HCT116 (cell line): ENCODE results near the gene TRPC5OS. TPM values are rescaled to one million over a fixed set of nuclear protein-coding genes. Genes with fewer than 3 reads are reported as not detected.

Source experiments
- ATAC-seq: fragments of 200-7000 bp; cut with Tn5 transposase; 2 replicates; pipeline ENCODE4 v1.9.1; 2020; ENCODE audit warnings: mild to moderate bottlenecking, moderate library complexity
- BruUV-seq: library from RNA; stranded (reverse); fragments of 400-500 nt; replicated peaks from 2 replicates; lab custom pipeline; 2021; lab: Mats Ljungman, UMichigan
- CTCF ChIA-PET: fragments of 300-600 bp; sonication (Branson Sonifier 250); formaldehyde crosslinking; loops from one replicate; lab custom pipeline; 2021; ENCODE audit warnings: antibody characterized with exemption; lab: Charles Lee
- POLR2A ChIA-PET: fragments of 300-600, 350-600 bp; sonication (Branson Sonifier 250); formaldehyde crosslinking; loops from one replicate; lab custom pipeline; 2021; ENCODE audit warnings: antibody characterized with exemption; lab: Charles Lee
- RAD21 ChIA-PET, 2 experiments: fragments of 300-600 bp; sonication (Branson Sonifier 250); formaldehyde crosslinking; loops; one replicate each; lab custom pipeline; 2023; ENCODE audit warnings: low total read pairs in 2 of 2; ENCODE audit not compliant: uncharacterized antibody in 2 of 2, unreplicated experiment in 2 of 2, low non-redundant PET in 1 of 2; lab: Charles Lee
- DNase-seq: peaks from one replicate; pipeline ENCODE4 v3.0.0-alpha.2; 2010; ENCODE audit warnings: low read depth, low spot score
- H2AFZ ChIP-seq: fragments of 200-600 bp; shearing (Covaris generic), sonication (generic); 2 replicates; pipeline ENCODE4 v1.6.1; 2017; ENCODE audit warnings: low read depth, mixed run types, mixed read lengths, antibody characterized with exemption, low read length; ENCODE audit not compliant: poor library complexity, severe bottlenecking
- H3K27ac ChIP-seq: 2 replicates; pipeline ENCODE4 v1.5.1; 2012; ENCODE audit warnings: low read depth, low read length
- H3K27me3 ChIP-seq: fragments of 200-600 bp; sonication (generic); 2 replicates; pipeline ENCODE4 v1.6.1; 2016; ENCODE audit warnings: mixed run types, low read length, mixed read lengths; ENCODE audit not compliant: insufficient read depth
- H3K36me3 ChIP-seq, 2 experiments: fragments of 200-500 bp in 1 of 2; fragments of 200-600 bp in 1 of 2; sonication (Bioruptor generic) in 1 of 2; sonication (generic) in 1 of 2; 2 replicates each; pipeline versions ENCODE4 v1.5.1 to v1.6.1; 2014 to 2016; ENCODE audit warnings: low read length in 2 of 2, inconsistent platforms in 1 of 2, mixed read lengths in 1 of 2, mixed run types in 1 of 2; ENCODE audit not compliant: insufficient read depth in 2 of 2, control insufficient read depth in 1 of 2
- H3K4me1 ChIP-seq, 2 experiments: fragments of 200-600 bp in 1 of 2; sonication (generic) in 1 of 2; 2 replicates each; pipeline versions ENCODE4 v1.5.1 to v1.6.1; 2012 to 2017; ENCODE audit warnings: low read length in 2 of 2, inconsistent platforms in 1 of 2, mild to moderate bottlenecking in 1 of 2, mixed read lengths in 1 of 2, mixed run types in 1 of 2, moderate library complexity in 1 of 2; ENCODE audit not compliant: insufficient read depth in 2 of 2, control insufficient read depth in 1 of 2
- H3K4me2 ChIP-seq: fragments of 200-600 bp; sonication (generic); 2 replicates; pipeline ENCODE4 v1.6.1; 2017; ENCODE audit warnings: mixed run types, low read length, mixed read lengths
- H3K4me3 ChIP-seq, 2 experiments: fragments of 200-600 bp in 1 of 2; sonication (generic) in 1 of 2; replicated peaks in 1 of 2; 2 replicates each; pipeline ENCODE4 v1.5.1; 2011 to 2016; ENCODE audit warnings: low read length in 2 of 2, control low read depth in 1 of 2, low read depth in 1 of 2, mild to moderate bottlenecking in 1 of 2, mixed read lengths in 1 of 2, mixed run types in 1 of 2
- H3K79me2 ChIP-seq: fragments of 200-600 bp; sonication (generic); 2 replicates; pipeline ENCODE4 v1.6.1; 2017; ENCODE audit warnings: mild to moderate bottlenecking, mixed run types, low read length, moderate library complexity, mixed read lengths; ENCODE audit not compliant: insufficient read depth
- H3K9ac ChIP-seq: fragments of 200-600 bp; sonication (generic); 2 replicates; pipeline ENCODE4 v1.6.1; 2016; ENCODE audit warnings: low read length, mixed read lengths
- H3K9me2 ChIP-seq: fragments of 200-600 bp; sonication (generic), shearing (Covaris generic); 2 replicates; pipeline ENCODE4 v1.6.1; 2017; ENCODE audit warnings: mixed run types, mild to moderate bottlenecking, moderate library complexity; ENCODE audit not compliant: insufficient read depth
- H3K9me3 ChIP-seq, 2 experiments: fragments of 200-500 bp in 1 of 2; fragments of 200-600 bp in 1 of 2; sonication (Bioruptor generic) in 1 of 2; sonication (generic) in 1 of 2; 2 replicates each; pipeline ENCODE4 v1.6.1; 2014 to 2017; ENCODE audit warnings: low read length in 2 of 2, mixed read lengths in 2 of 2, inconsistent platforms in 1 of 2, low read depth in 1 of 2, mild to moderate bottlenecking in 1 of 2, mixed run types in 1 of 2, moderate library complexity in 1 of 2; ENCODE audit not compliant: control insufficient read depth in 1 of 2, insufficient read depth in 1 of 2
- H4K20me1 ChIP-seq: fragments of 200-600 bp; sonication (generic), shearing (Covaris generic); 2 replicates; pipeline ENCODE4 v1.6.1; 2017; ENCODE audit warnings: mixed run types, mild to moderate bottlenecking, moderate library complexity; ENCODE audit not compliant: insufficient read depth
- ATF3 ChIP-seq: IDR thresholded peaks from 2 replicates; pipeline ENCODE4 v1.6.1; 2012
- CBX3 ChIP-seq: IDR thresholded peaks from 2 replicates; pipeline ENCODE4 v1.6.1; 2012; ENCODE audit warnings: low read depth
- EZH2 ChIP-seq: fragments of 200-600 bp; sonication (generic); IDR thresholded peaks from 2 replicates; pipeline ENCODE4 v1.6.1; 2017; ENCODE audit warnings: antibody characterized with exemption, mixed run types
- JUND ChIP-seq: IDR thresholded peaks from 2 replicates; pipeline ENCODE4 v1.6.1; 2012
- MAX ChIP-seq: IDR thresholded peaks from 2 replicates; pipeline ENCODE4 v1.6.1; 2012
- POLR2A ChIP-seq: IDR thresholded peaks from 2 replicates; pipeline ENCODE4 v1.7.0; 2011; ENCODE audit warnings: borderline replicate concordance; ENCODE audit not compliant: insufficient read depth, insufficient read length; ENCODE audit errors: extremely low read depth
- POLR2AphosphoS5 ChIP-seq: IDR thresholded peaks from 2 replicates; pipeline ENCODE4 v1.6.1; 2011; ENCODE audit warnings: mild to moderate bottlenecking, low read depth, low read length, moderate library complexity
- SRF ChIP-seq: IDR thresholded peaks from 2 replicates; pipeline ENCODE4 v1.6.1; 2012; ENCODE audit warnings: low read depth
- TCF7L2 ChIP-seq: IDR thresholded peaks from 2 replicates; pipeline ENCODE4 v1.7.0; 2011; ENCODE audit warnings: borderline replicate concordance, inconsistent platforms; ENCODE audit not compliant: insufficient read depth, insufficient read length; ENCODE audit errors: extremely low read depth
- YY1 ChIP-seq: IDR thresholded peaks from 2 replicates; pipeline ENCODE4 v1.6.1; 2011; ENCODE audit warnings: low read length, low read depth, moderate library complexity, mild to moderate bottlenecking; ENCODE audit not compliant: insufficient replicate concordance; ENCODE audit errors: extremely low read depth
- ZNF274 ChIP-seq: fragments of 200-500 bp; sonication (Bioruptor generic); IDR thresholded peaks from 2 replicates; pipeline ENCODE4 v1.6.1; 2014; ENCODE audit warnings: mild to moderate bottlenecking, low read depth, low read length, inconsistent platforms
- intact Hi-C: fragments of 100-400 bp; cut with micrococcal nuclease; formaldehyde crosslinking; loops from 2 replicates; pipeline ENCODE4 v1.10.0; 2022
- total RNA-seq: library from RNA; stranded (reverse); gene quantifications from one replicate; pipeline ENCODE4 v1.2.1, GENCODE V29; 2021; ENCODE audit not compliant: unreplicated experiment

The TRPC5OS gene
- total RNA-seq, 1 experiment from 2014 or later: 0.07 TPM

- Histone ChIP-seq H3K36me3 (no peaks in the 10 kb centered on the region), H3K9me3 (no peaks in the 10 kb centered on the region), H3K9me2 (no peaks in the 10 kb centered on the region), H2AFZ (no peak overlapping the region), H3K4me3 (no peak overlapping the region), H4K20me1 (no peaks in the 10 kb centered on the region), H3K27ac (no peak overlapping the region), H3K27me3 (no peaks in the 10 kb centered on the region), H3K4me1 (no peaks in the 10 kb centered on the region), H3K9ac (no peak overlapping the region), H3K79me2 (no peaks in the 10 kb centered on the region), H3K4me2 (no peak overlapping the region)
- TF ChIP-seq POLR2AphosphoS5 (no peak), YY1 (no peak), ZNF274 (no peak), JUND (no peak), EZH2 (no peak), MAX (no peak), POLR2A (no peak), CBX3 (no peak), ATF3 (no peak), TCF7L2 (no peak), SRF (no peak)
- ATAC-seq: no peak
- BruUV-seq: no TSS peak
- intact Hi-C loops: no loop called here
- POLR2A ChIA-PET: no interaction called here
- CTCF ChIA-PET: no interaction called here
- DNase-seq: no peak
- RAD21 ChIA-PET: no interaction called here
Observed at GRCh38 chrX:111928456-111928855, 52.5 kb downstream of the TRPC5OS start.

Other genes with a start within 250 kb of the TRPC5OS start
- gene ALG13, start 195.0 kb upstream of the TRPC5OS start, total RNA-seq: 50.4 TPM
- not detected for gene TRPC5, start 206.6 kb downstream of the TRPC5OS start, total RNA-seq
- not detected for gene RTL4, start 206.8 kb downstream of the TRPC5OS start, total RNA-seq